NCI-H226 (cell line): ENCODE measurements around the gene SLFN5.
"Not testable (repeated sequence)": the region's sequence is repeated elsewhere in the genome, so short reads cannot be mapped to it uniquely, and the experiment has no call there.

Experiments used
- DNase-seq: peaks from one replicate; pipeline ENCODE4 v3.0.0-alpha.2; 2015

The SLFN5 gene

DNA sequence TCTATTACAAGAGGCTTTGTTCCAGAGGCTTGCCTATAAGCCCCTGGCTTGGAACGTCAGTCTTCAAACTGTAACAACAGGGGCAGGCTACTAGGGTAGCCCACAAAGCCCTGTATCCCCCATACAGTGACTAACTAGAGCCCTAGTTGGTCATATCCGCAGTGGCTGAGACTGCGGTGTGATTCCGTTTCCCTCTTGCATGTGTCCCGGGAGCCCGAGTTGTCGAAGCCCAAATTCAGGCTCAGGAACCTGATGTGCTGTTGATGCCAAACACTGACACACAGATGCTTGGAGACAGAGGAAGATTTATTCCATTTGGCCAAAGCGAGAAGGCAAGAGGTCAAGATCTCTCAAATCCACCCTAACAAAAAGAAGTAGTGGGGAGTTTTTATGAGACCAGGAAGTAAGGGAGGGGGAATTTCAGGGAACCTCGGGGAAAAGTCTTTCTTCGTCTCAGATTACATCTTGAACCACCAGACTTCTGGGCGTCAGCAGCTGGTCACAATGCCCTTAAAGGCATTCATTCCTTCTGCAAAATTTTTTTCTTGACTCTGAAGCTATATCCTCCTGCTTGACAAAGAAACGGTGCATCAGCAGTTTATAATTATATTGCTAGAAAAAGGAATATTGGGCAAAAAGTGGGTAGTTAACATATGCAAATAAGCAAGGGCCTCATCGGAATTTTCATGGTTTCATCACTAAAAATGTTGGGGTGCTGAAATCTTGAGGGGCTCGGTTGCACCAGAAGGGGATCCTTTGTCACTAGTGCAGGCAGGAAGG is 879 bp downstream of the SLFN5 start:
- DNase-seq, result peak; percentile 52

DNA sequence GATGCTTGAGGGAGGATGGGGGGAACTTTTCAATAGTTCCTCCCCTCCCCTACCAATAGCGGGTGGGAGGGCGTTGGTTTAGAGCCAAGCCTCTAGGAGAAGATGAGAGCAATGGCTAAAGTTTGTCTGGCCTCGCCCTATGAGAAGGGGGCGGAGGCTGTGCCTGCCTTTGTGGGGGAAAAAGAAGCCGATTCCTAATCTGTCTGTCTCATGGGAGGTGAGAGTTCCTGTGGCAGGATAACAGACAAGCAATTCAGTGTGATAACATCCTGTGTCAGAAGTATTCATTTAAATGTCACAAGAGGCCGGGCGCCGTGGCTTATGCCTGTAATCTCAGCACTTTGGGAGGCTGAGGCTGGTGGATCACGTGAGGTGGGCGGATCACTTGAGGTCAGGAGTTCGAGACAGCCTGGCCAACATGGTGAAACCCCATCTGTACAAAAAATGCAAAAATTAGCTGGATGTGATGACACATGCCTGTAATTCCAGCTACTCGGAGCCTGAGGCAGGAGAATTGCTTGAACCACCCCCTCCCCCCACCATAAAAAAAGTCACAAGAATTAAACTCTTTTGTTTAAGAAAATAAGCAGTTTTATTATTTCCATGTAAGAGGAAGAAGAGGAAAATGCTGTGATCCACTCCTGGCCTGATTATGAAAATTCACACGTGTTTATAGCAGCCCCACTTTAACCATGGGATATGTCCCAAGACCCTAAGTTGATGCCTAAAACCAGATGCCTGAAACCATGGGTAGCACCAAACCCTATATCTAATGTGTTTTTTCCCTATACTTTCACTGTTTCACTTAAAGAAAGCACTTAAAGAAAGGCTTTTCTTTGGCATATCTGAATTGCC is 1.7 kb downstream of the SLFN5 start:
- DNase-seq, result peak; percentile 92

- peak; percentile 84 for DNase-seq
Observed at GRCh38 chr17:35245196-35245486, 2.3 kb downstream of the SLFN5 start.

- DNase-seq, result no peak
Observed at GRCh38 chr17:35252651-35253050, 9.8 kb downstream of the SLFN5 start.

DNA sequence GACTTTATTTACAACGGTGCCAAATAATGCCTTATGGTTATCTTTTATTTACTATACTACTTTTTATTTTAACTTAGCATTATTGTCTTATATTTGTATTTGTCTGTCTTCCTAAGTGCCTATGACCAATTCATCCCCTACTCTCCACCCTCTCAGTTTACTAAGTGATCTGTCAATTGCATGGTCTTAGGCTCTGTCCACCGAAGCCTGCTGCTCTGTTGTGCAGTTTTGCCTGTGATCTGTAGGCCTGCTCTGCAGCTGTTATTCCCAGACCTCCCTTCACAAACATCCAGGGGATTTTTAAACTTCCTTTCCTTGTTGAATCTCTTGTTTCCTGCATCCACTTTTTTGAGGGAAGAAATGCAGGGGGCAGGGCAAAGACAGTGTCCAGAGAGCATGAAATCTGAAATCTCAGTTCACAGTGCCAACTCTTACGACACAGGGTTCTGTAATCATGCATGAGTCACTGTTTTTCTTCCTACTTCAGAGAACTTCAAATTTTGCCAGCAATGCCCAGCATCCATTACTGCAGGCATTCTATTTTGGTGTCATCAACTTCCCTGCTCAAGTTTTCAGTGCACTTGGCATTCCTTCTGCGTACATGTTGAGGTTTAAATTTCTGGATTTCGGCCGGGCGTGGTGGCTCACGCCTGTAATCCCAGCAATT is 11.4 kb downstream of the SLFN5 start:
- peak; percentile 97 for DNase-seq

DNA sequence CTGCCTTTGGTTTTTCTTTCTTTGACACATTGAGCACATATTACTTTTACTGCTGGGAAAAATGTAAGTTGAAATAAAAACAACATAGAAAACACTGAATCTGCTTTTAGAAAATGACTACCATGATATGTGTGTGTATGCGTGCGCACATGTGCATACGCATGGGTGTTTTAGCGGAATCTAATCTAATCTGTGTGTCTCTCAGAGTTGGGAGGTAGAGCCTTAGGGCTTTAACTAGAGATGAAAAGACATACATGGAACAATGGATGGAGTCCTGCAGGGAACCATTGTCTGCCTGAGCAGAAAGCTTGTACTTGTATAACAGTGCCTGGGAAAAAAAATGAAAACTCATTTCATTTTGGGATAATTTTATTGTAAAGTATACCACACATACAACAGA is 12.4 kb downstream of the SLFN5 start:
- DNase-seq, result no peak

- DNase-seq, result no peak
Observed at GRCh38 chr17:35256629-35257028, 13.8 kb downstream of the SLFN5 start.

- no peak for DNase-seq
Observed at GRCh38 chr17:35257208-35257659, 14.4 kb downstream of the SLFN5 start.

DNA sequence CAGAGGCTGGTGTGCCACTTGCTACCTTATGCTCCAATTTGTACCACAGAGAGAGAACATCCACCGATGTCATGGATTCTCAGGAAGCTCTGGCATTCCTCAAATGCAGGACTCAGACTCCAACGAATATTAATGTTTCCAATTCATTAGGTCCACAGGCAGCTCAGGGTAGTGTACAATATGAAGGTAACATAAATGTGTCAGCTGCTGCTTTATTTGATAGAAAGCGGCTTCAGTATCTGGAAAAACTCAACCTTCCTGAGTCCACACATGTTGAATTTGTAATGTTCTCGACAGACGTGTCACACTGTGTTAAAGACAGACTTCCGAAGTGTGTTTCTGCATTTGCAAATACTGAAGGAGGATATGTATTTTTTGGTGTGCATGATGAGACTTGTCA is 16.1 kb downstream of the SLFN5 start:
- DNase-seq, result no peak

DNA sequence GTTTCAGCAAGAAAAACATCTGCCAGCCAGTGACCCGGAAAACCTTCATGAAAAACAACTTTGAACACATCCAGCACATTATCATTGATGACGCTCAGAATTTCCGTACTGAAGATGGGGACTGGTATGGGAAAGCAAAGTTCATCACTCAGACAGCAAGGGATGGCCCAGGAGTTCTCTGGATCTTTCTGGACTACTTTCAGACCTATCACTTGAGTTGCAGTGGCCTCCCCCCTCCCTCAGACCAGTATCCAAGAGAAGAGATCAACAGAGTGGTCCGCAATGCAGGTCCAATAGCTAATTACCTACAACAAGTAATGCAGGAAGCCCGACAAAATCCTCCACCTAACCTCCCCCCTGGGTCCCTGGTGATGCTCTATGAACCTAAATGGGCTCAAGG is 22.2 kb downstream of the SLFN5 start:
- no peak for DNase-seq

DNA sequence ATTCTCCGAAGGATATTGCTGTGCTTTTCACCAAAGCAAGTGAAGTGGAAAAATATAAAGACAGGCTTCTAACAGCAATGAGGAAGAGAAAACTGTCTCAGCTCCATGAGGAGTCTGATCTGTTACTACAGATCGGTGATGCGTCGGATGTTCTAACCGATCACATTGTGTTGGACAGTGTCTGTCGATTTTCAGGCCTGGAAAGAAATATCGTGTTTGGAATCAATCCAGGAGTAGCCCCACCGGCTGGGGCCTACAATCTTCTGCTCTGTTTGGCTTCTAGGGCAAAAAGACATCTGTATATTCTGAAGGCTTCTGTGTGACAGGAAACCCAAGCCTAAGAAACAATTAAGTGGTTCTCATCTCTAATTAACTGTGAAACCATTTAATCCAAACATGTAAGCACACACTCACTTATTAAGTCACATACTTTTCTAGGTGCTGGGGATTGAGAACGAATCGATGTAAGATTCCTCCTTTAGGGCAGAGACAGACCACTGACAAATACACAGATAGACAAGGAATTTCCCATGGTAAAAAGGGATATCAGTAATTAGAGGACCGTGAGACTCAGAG is 22.8 kb downstream of the SLFN5 start:
- DNase-seq, result no peak

DNA sequence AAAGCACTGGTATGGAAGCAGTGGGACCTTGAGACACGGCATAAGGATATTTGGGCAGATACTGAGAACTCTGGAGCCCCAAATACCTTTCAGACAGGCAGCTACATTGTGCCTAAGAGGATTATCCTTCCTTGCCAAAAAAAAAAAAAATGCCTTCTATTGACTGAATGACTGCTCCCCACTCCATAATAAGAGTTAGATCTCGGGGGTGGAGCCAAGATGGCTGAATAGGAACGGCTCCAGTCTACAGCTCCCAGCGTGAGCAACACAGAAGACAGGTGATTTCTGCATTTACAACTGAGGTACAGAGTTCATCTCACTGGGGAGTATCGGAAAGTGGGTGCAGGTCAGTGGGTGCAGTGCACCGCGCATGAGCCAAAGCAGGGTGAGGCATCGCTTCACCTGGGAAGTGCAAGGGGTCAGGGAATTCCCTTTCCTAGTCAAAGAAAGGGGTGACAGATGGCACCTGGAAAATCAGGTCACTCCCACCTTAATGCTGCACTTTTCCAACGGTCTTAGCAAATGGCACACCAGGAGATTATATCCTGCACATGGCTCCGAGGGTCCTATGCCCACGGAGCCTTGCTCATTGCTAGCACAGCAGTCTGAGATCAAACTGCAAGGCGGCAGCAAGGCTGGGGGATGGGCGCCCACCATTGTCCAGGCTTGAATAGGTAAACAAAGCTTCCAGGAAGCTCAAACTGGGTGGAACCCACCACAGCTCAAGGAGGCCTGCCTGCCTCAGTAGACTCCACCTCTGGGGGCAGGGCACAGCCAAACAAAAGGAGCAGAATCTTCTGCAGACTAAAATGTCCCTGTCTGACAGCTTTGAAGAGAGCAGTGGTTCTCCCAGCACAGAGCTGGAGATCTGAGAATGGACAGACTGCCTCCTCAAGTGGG is 31.5 kb downstream of the SLFN5 start:
- DNase-seq, result not testable (repeated sequence)

DNA sequence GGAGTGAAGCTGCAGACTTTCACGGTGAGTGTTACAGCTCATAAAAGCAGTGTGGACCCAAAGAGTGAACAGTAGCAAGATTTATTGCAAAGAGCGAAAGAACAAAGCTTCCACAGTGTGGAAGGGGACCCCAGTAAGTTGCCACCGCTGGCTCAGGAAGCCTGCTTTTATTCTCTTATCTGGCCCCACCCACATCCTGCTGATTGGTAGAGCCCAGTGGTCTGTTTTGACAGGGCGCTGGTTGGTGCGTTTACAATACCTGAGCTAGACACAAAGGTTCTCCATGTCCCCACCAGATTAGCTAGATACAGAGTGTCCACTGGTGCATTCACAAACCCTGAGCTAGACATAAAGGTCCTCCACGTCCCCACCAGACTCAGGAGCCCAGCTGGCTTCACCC is 35.6 kb downstream of the SLFN5 start:
- DNase-seq, result not testable (repeated sequence)

DNA sequence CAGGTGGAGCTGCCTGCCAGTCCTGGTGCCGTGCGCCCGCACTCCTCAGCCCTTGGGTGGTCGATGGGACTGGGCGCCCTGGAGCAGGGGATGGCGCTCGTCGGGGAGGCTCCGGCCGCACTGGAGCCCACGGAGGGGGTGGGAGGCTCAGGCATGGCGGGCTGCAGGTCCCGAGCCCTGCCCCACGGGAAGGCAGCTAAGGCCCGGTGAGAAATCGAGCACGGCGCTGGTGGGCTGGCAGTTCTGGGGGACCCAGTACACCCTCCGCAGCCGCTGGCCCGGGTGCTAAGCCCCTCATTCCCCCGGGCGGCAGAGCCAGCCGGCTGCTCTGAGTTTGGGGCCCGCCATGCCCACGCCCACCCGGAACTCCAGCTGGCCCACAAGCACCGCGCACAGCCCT is 36.0 kb downstream of the SLFN5 start:
- DNase-seq, result not testable (repeated sequence)

DNA sequence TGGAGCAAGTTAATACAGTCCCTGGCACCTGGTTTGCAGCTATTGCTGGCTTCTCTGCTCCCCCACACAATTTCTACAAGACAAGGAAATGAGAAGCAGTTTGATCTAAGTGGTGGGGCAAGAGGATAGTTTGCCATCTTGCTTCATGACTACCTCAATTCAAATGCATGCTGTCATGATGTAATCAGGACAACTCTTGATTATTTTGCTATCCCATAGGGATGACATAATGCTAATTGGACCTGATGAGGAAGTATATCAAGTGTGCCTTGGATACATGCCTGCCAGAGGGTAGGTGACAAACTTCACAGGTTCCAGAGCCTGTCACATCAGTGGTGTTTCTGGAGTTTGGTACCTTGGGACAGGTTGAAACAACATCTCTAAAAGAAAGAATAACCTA is 40.9 kb downstream of the SLFN5 start:
- DNase-seq, result no peak

DNA sequence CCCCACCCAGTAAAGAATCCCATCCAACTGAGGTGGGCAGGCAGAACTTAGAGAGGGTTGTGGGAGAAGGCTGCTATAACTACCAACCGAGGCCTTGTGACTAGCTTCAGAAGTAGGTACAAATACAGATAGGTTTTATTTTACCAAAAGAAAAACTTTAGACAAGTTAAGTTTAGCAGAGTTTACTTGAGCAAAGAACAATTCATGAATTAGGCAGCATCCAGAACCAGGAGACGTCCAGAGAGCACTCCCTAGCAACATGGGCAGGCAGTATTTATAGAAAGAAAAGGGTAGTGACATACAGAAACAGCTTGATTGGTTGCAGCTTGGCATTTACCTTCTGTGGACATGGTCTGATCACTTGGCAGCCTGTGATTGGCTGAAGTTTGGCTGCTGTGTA is 42.1 kb downstream of the SLFN5 start:
- no peak for DNase-seq

DNA sequence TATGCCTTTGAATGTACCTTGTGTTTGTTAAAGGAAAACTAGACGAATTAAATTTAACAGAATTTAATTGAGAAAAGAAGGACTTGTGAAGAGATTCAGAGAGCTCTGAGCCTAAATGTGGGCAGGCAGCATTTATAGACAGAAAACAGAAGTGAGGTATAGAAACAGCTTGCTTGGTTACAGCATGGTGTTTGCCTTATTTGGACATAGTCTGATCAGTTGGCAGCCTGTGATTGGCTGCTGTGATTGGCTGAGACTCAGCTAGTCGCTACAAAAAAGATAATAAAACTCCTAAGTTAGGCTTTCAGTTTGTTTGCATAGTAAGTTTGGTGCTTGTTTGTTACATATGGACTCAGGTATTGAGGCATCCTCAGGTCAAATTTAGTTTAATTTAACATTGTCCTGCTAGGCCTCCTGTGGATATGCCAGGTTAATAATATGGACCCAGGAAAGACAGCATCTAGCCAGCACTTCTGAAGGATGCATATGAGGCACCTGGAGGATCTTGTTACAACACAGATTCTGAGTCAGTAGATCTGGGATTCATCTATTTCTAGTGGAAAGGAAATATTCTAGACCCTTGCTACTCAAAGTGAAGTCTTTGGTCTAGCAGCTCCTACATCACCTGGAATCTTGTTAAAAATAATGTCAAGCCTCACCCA is 43.4 kb downstream of the SLFN5 start:
- DNase-seq, result no peak

DNA sequence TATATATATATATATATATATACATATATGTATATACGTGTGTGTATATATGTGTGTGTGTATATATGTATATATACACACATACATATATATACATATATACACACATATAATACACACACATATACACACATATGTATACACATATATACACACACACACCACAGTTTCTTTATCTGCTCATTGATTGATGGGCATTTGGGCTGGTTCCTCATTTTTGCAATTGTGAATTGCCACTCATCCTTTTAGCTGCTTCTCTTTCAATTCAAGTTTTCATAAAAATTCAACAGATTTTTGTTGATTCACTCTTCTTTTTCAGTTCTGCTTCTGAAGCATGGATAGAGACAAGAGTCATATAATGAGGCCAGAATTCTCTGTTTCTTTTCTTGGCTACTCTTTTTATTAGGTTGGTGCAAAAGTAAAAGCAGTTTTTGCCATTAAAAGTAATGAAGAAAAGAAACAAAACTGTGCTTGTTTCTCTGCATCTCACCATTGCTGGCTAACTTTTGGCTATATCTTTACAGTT is 44.5 kb downstream of the SLFN5 start:
- no peak for DNase-seq

DNA sequence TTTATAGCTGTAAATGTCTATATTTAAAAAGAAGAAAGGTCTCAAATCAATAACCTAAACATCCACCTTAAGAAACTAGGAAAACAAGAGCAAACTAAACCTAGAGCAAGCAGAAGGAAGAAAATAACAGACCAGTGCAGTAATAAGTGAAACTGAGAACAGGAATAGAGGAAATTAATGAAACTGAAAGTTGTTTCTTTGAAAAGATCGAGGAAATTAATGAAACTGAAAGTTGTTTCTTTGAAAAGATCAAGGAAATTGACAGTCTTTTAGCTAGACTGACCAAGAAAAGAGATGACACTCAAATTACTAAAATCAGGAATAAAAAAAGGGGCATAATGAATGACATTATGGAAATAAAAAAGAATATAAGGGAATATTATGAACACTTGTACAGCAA is 46.4 kb downstream of the SLFN5 start:
- no peak for DNase-seq

- peak; percentile 6 for DNase-seq
Observed at GRCh38 chr17:35291802-35292201, 48.9 kb downstream of the SLFN5 start.

DNA sequence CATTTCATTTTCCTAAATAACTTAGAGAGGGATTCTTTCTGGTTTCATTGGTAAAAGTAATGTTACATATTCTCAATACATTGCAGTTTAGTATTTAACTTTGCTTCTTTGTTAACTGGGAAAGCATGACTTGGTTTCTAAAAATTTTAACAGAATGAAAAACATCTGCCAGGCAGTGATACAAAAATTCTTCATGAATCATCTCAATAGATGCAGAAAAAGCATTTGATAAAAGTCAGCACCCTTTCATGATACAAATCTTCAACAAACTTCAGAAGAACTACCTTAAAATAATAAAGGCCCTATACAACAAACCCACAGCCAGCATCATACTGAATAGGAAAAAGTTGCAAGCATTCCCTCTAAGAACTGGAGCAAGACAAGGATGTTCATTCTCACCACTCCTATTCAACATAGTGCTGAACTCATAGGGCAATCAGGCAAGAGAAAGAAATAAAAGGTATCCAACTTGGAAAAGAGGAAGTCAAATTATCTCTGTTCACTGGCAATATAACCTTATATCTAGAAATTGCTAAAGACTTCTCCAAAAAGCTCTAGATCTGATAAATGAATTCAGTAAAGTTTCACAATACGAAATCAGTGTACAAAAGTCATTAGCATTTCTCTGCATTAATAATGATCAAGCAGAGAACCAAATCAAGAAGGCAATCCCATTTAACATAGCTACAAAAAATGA is 50.4 kb downstream of the SLFN5 start:
- DNase-seq, result no peak
